Gastroesophageal sphincter (tissue), 3 donors: ENCODE results near the gene CST7.
"Not testable (repeated sequence)": the region's sequence is repeated elsewhere in the genome, so short reads cannot be mapped to it uniquely, and the experiment has no call there.

ENCODE experiments used
- CTCF ChIP-seq, 4 experiments: fragments of 200-600 bp in 2 of 4; fragments of 450-650 bp in 2 of 4; sonication (generic) in 1 of 4; IDR thresholded peaks; one replicate each; pipeline ENCODE4 v1.5.1; 2017 to 2019; ENCODE audit warnings: antibody characterized with exemption in 4 of 4, mild to moderate bottlenecking in 2 of 4, moderate library complexity in 2 of 4
- EP300 ChIP-seq: sonication (generic); formaldehyde crosslinking; IDR thresholded peaks from one replicate; pipeline ENCODE4 v1.6.1; 2017; ENCODE audit warnings: antibody characterized with exemption, mild to moderate bottlenecking
- POLR2A ChIP-seq, 2 donors: fragments of 450-650 bp; IDR thresholded peaks; one replicate each; pipeline ENCODE4 v1.6.1; 2017; ENCODE audit warnings: antibody characterized with exemption in 2 of 2, mild to moderate bottlenecking in 2 of 2, moderate library complexity in 1 of 2
- POLR2AphosphoS5 ChIP-seq: sonication (generic); formaldehyde crosslinking; IDR thresholded peaks from one replicate; pipeline ENCODE4 v1.6.1; 2017; ENCODE audit warnings: antibody characterized with exemption

- not testable (repeated sequence) for TF ChIP-seq CTCF (IDR thresholded peaks at IDR 0.05); EP300; POLR2A (IDR thresholded peaks at IDR 0.05); POLR2AphosphoS5
These were observed 28.4 kb upstream of the CST7 start for GRCh38 chr20:24920706-24921105.
